ENCODE measurements around the gene ZFYVE9. TPM values are rescaled to one million over a fixed set of nuclear protein-coding genes. Genes with fewer than 3 reads are reported as not detected.

Gene ZFYVE9
- total and polyA plus RNA-seq, 2 of the 8 experiments (the other 6 are each of a cell fraction or from before 2014, with no cell fraction given): 5.8 to 26.5 TPM

- Histone ChIP-seq H4K8ac (ENCODE audit: extremely low read depth, insufficient read depth, low read length) (no peak overlapping the region), H4K20me1 (replicated peaks in 1 of 2; ENCODE audit: control insufficient read depth in 1 of 2, insufficient read depth in 2 of 2, low read length in 2 of 2) (no peaks in the 10 kb centered on the region), H3K56ac (replicated peaks; ENCODE audit: insufficient read length, low read depth, low read length) (no peak overlapping the region), H3K79me1 (ENCODE audit: low read depth, low read length) (no peaks in the 10 kb centered on the region), H2BK5ac (ENCODE audit: low read depth, low read length) (no peak overlapping the region), H3K4me2 (ENCODE audit: insufficient read depth in 1 of 2, low read depth in 2 of 2, low read length in 2 of 2) (no peak overlapping the region), H4K91ac (replicated peaks; ENCODE audit: insufficient read length, low read length) (no peak overlapping the region), H4K5ac (ENCODE audit: insufficient read length, low read depth, low read length) (no peak overlapping the region), H3K18ac (ENCODE audit: extremely low read depth, low read length) (no peak overlapping the region), H2AFZ (ENCODE audit: low read length) (no peak overlapping the region), H3K27ac (ENCODE audit: low read depth, low read length) (no peak overlapping the region), H3K27me3 (replicated peaks in 1 of 4; ENCODE audit: control insufficient read depth in 3 of 4, extremely low read depth in 1 of 4, insufficient read depth in 3 of 4, low read length in 3 of 4) (no peaks in the 10 kb centered on the region), H2BK12ac (ENCODE audit: low read depth, low read length) (no peak overlapping the region), H3K14ac (ENCODE audit: insufficient read length) (no peak overlapping the region), H2AK5ac (ENCODE audit: low read depth, low read length) (no peak overlapping the region), H3K9ac (replicated peaks in 1 of 4; ENCODE audit: extremely low read depth in 1 of 4, low read depth in 3 of 4, low read length in 3 of 4) (no peak overlapping the region), H3K4me1 (replicated peaks in 1 of 4; ENCODE audit: control insufficient read depth in 3 of 4, insufficient read depth in 4 of 4, low read length in 3 of 4) (no peaks in the 10 kb centered on the region), H2BK20ac (ENCODE audit: low read length) (no peak overlapping the region), H2BK120ac (replicated peaks; ENCODE audit: low read depth, low read length) (no peak overlapping the region), H2BK15ac (ENCODE audit: low read length) (no peak overlapping the region), H3K36me3 (ENCODE audit: control insufficient read depth in 2 of 4, insufficient read depth in 4 of 4, low read length in 3 of 4) (no peaks in the 10 kb centered on the region), H3K4ac (replicated peaks; ENCODE audit: insufficient read length, low read depth, low read length) (no peak overlapping the region), H3K23me2 (ENCODE audit: low read depth, low read length) (no peaks in the 10 kb centered on the region; the same call in 1 of the 2 replicates), H3K4me3 (ENCODE audit: extremely low read depth in 1 of 4, insufficient read depth in 2 of 4, low read depth in 3 of 4, low read length in 4 of 4) (no peak overlapping the region), H3K9me3 (ENCODE audit: insufficient read depth in 2 of 2, low read depth in 1 of 2, low read length in 1 of 2) (no peaks in the 10 kb centered on the region), H3K23ac (ENCODE audit: insufficient read length) (no peak overlapping the region), H3K79me2 (ENCODE audit: control insufficient read depth in 1 of 2, insufficient read depth in 2 of 2, low read length in 2 of 2) (no peaks in the 10 kb centered on the region)
- no peak for DNase-seq (ENCODE audit: low read depth in 1 of 2, low spot score in 2 of 2)
- 86% methylated on average over 1 of the region's 1 CpG; no CpG with 5 or more reads in 1 of the 2 experiments for WGBS, 2 experiments (ENCODE audit: extremely low coverage in 1 of 2, insufficient coverage in 1 of 2, insufficient read length in 1 of 2, insufficient replicate concordance in 2 of 2, low coverage in 1 of 2, low lambda C conversion rate in 2 of 2, missing lambda C conversion rate in 1 of 2)
- ChIA-PET POLR2A (ENCODE audit: partially characterized antibody) (no interaction called here), CTCF (ENCODE audit: partially characterized antibody) (no interaction called here)
- TF ChIP-seq SRF (IDR thresholded peaks at IDR 0.05; ENCODE audit: low read depth, low read length) (no peak), POLR2A (IDR thresholded peaks at IDR 0.05; ENCODE audit: control extremely low read depth in 1 of 2, low read depth in 2 of 2, low read length in 2 of 2) (no peak), EGR1 (IDR thresholded peaks at IDR 0.05; ENCODE audit: borderline replicate concordance, low read depth, low read length) (no peak), ASH2L (IDR thresholded peaks at IDR 0.05; ENCODE audit: low read length) (no peak), ATF3 (IDR thresholded peaks at IDR 0.05; ENCODE audit: insufficient read depth, low read depth, low read length) (no peak), GTF2F1 (IDR thresholded peaks at IDR 0.05; ENCODE audit: borderline replicate concordance, low read depth, low read length) (no peak), POU5F1 (IDR thresholded peaks at IDR 0.05; ENCODE audit: low read depth, low read length) (no peak), SP4 (IDR thresholded peaks at IDR 0.05; ENCODE audit: low read length) (no peak), PHF8 (conservative IDR thresholded peaks at IDR 0.05; ENCODE audit: low read depth, low read length) (no peak)
- FAIRE-seq: no peak
Observed at GRCh38 chr1:52239708-52240001, 97.8 kb downstream of the ZFYVE9 start.

All from H1 (cell line).